T-cell (primary cell): ENCODE results near the gene PRKACB. TPM values are rescaled to one million over a fixed set of nuclear protein-coding genes. Genes with fewer than 3 reads are reported as not detected.
A peak's percentile ranks its signal among the peaks of the same experiment; 100 is the strongest.

Experiments used
- ATAC-seq, 4 experiments: fragments of 200-7000 bp in 3 of 4; fragments of 150-1000 bp in 1 of 4; cut with Tn5 transposase; replicated peaks in 1 of 4; 1 replicate in 3 of 4; 2 replicates in 1 of 4; pipeline ENCODE4 v1.10.0; 2021; ENCODE audit warnings: moderate library complexity in 3 of 4, mild to moderate bottlenecking in 2 of 4, moderate number of reproducible peaks in 1 of 4
- CTCF ChIA-PET, 2 donors: fragments of 300-600 bp; sonication (Branson Sonifier 250); formaldehyde crosslinking; loops; one replicate each; lab custom pipeline; 2022; ENCODE audit warnings: antibody characterized with exemption in 2 of 2; lab: Charles Lee
- POLR2A ChIA-PET, 2 donors: fragments of 300-600 bp; sonication (Branson Sonifier 250); formaldehyde crosslinking; loops; one replicate each; lab custom pipeline; 2022; ENCODE audit warnings: antibody characterized with exemption in 2 of 2; lab: Charles Lee
- DNase-seq, 35 experiments: peaks; one replicate each; pipeline versions ENCODE4 v3.0.0 to v3.0.0-alpha.2; 2013 to 2023
- H3K27ac ChIP-seq: one replicate; pipeline ENCODE4 v1.5.1; 2013; ENCODE audit warnings: low read length
- H3K27me3 ChIP-seq, 2 experiments: replicated peaks in 1 of 2; 1 replicate in 1 of 2; 2 replicates in 1 of 2; pipeline versions ENCODE4 v1.6.1 to v1.7.0; 2013; ENCODE audit warnings: low read length in 1 of 2, mixed read lengths in 1 of 2; ENCODE audit not compliant: control insufficient read depth in 2 of 2, insufficient read depth in 2 of 2; ENCODE audit errors: extremely low read depth in 1 of 2
- H3K36me3 ChIP-seq, 2 donors: 1 replicate in 1 of 2; 2 replicates in 1 of 2; pipeline versions ENCODE4 v1.6.1 to v1.7.0; 2013; ENCODE audit warnings: low read length in 1 of 2; ENCODE audit not compliant: control insufficient read depth in 2 of 2, insufficient read depth in 1 of 2; ENCODE audit errors: extremely low read depth in 1 of 2
- H3K4me1 ChIP-seq, 2 experiments: 1 replicate in 1 of 2; 2 replicates in 1 of 2; pipeline versions ENCODE4 v1.6.1 to v1.7.0; 2013; ENCODE audit warnings: low read length in 2 of 2, mixed read lengths in 1 of 2; ENCODE audit not compliant: insufficient read depth in 2 of 2, control insufficient read depth in 1 of 2; ENCODE audit errors: extremely low read depth in 1 of 2
- H3K4me3 ChIP-seq, 2 donors: 1 replicate in 1 of 2; 2 replicates in 1 of 2; pipeline versions ENCODE4 v1.5.1 to v1.7.0; 2013; ENCODE audit warnings: mild to moderate bottlenecking in 2 of 2, low read length in 1 of 2, moderate library complexity in 1 of 2; ENCODE audit not compliant: control insufficient read depth in 1 of 2; ENCODE audit errors: extremely low read depth in 1 of 2
- H3K9me3 ChIP-seq: 2 replicates; pipeline ENCODE4 v1.7.0; 2013
- H3K27ac Mint-ChIP-seq, 2 donors: one replicate each; pipeline ENCODE4 v1.8.0; 2020 to 2021; ENCODE audit warnings: mild to moderate bottlenecking in 2 of 2, mixed read lengths in 2 of 2
- H3K27me3 Mint-ChIP-seq, 2 donors: one replicate each; pipeline ENCODE4 v1.8.0; 2021 to 2022; ENCODE audit warnings: mixed read lengths in 2 of 2
- H3K36me3 Mint-ChIP-seq: one replicate; pipeline ENCODE4 v1.8.0; 2021; ENCODE audit warnings: mixed read lengths
- H3K4me1 Mint-ChIP-seq, 3 donors: one replicate each; pipeline ENCODE4 v1.8.0; 2020 to 2022; ENCODE audit warnings: mixed read lengths in 3 of 3, mild to moderate bottlenecking in 1 of 3
- H3K4me3 Mint-ChIP-seq, 3 donors: one replicate each; pipeline ENCODE4 v1.8.0; 2020 to 2022; ENCODE audit warnings: mild to moderate bottlenecking in 3 of 3, mixed read lengths in 3 of 3, moderate library complexity in 3 of 3
- H3K9me3 Mint-ChIP-seq, 3 donors: one replicate each; pipeline ENCODE4 v1.8.0; 2020 to 2022; ENCODE audit warnings: mixed read lengths in 3 of 3
- WGBS: methylation state at CpG from one replicate; pipeline ENCODE4 v1.1.5; 2013; ENCODE audit warnings: missing lambda C conversion rate; ENCODE audit not compliant: insufficient coverage; 5-methylcytosine and 5-hydroxymethylcytosine counted together
- total RNA-seq, 35 experiments: library from RNA in 6 of 35; stranded (reverse) in 6 of 35; fragments of 120-200 nt in 1 of 35; gene quantifications; one replicate each; pipeline versions ENCODE4 v1.2.1 to v1.2.4 and lab custom pipeline; 2013 to 2026

PRKACB gene
- total RNA-seq, 5 donors from 2014 or later (not counting 1 experiment from before 2014, with no cell fraction given): 101 to 119 (median 109) TPM

DNA sequence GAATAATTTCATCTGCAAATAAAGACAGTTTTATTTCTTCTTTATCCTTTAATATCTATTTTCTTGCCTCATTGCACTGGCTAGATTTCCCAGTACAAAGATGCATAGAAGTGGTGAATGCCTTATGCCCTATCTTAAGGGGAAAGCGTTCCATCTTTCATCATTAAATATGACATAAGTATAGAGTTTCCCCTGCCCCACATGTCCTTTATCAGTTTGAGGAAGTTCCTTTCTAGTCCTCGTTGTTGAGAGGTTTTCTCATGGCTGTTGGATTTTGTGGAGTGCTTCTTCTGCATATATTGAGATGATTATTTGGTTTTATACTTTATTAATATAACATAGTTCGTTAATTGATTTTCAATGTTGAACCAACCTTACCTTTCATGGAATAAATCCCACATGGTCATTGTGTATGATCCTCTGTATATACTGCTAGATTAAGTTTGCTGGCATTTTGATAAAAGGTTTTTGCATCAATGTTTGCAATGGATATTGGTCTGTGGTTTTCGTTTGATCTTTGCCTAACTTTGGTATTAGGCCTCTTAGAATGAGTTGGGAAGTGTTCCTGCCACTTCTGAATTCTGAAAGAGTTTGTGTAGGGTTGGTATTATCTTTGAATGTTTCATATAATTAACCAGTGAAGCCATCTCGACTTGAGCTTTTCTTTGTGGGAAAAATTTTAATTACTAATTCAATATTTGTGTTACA, 15.6 kb downstream of the PRKACB start:
- no peaks in the 10 kb centered on the region for H3K9me3 Mint-ChIP-seq
- peaks cover 18 to 35% of the 10 kb centered on the region in 2 experiments for H3K4me1 ChIP-seq
- H3K27ac Mint-ChIP-seq: no peak overlapping the region
- DNase-seq (no peak), ATAC-seq (no peak)
- POLR2A ChIA-PET: interaction anchor here (1.0 kb wide), 2 partner anchors 9 to 10 kb away, joined by 3 to 4 read pairs; no protein-coding TSS in a partner anchor
- H3K36me3 Mint-ChIP-seq: peaks cover 38% of the 10 kb centered on the region
- 63% methylated on average over 1 of the region's 5 CpGs for WGBS
- no peaks in the 10 kb centered on the region for H3K9me3 ChIP-seq
- CTCF ChIA-PET: interaction anchor here (0.6 to 1.7 kb wide), 2 partner anchors 16 kb away, joined by 3 to 7 read pairs; partner anchors contain the start of gene PRKACB (in 2 of the 2)
- no peak overlapping the region for H3K27ac ChIP-seq
- no peak overlapping the region for H3K4me3 ChIP-seq
- no peaks in the 10 kb centered on the region for H3K27me3 Mint-ChIP-seq
- peaks cover 84 to 99% (median 89%) of the 10 kb centered on the region in 3 donors for H3K4me1 Mint-ChIP-seq
- peak overlapping the region in 2 of 3 donors; percentile 19 to 33 for H3K4me3 Mint-ChIP-seq
- H3K27me3 ChIP-seq: no peaks in the 10 kb centered on the region
- H3K36me3 ChIP-seq: no peaks in the 10 kb centered on the region

DNA sequence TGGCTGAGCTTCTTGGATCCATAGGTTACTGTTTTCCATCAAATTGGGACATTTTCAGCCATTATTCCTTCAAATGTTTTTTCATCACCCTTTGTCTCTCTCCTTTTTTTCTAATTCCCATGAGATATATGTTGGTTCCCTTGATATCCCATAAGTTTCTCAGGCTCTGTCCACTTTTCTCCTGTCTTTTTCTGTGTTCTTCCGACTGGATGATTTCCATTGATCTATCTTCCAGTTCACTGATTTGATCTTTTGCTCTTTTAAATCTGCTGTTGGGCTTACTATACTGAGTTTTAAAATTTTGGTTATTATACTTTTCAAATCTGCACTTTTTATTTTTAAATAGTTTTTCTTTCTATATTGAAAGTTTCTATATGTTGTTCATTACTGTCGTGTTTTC, 18.2 kb downstream of the PRKACB start:
- Mint-ChIP-seq H3K27me3 (no peaks in the 10 kb centered on the region), H3K9me3 (no peaks in the 10 kb centered on the region), H3K4me1 (peaks cover 81 to 95% (median 85%) of the 10 kb centered on the region in 3 donors), H3K27ac (no peak overlapping the region), H3K36me3 (peaks cover 36% of the 10 kb centered on the region), H3K4me3 (peak overlapping the region in 1 of 3 donors; percentile 36)
- CTCF ChIA-PET: interaction anchor here (0.8 to 4.0 kb wide), 5 partner anchors 15 to 155 kb away, joined by 3 to 31 read pairs (median 3); partner anchors contain the start of gene PRKACB (in 1 of the 2)
- Histone ChIP-seq H3K4me3 (no peak overlapping the region), H3K27ac (no peak overlapping the region), H3K27me3 (no peaks in the 10 kb centered on the region), H3K36me3 (no peaks in the 10 kb centered on the region), H3K4me1 (peaks cover 11 to 45% of the 10 kb centered on the region in 2 experiments), H3K9me3 (no peaks in the 10 kb centered on the region)
- WGBS: no CpG with 5 or more reads among the region's 2 CpGs
- ATAC-seq: no peak
- no peak for DNase-seq
- POLR2A ChIA-PET: interaction anchor here (0.9 to 1.9 kb wide), 4 partner anchors 10 to 18 kb away, joined by 4 to 6 read pairs (median 4); partner anchors contain the start of gene PRKACB (in 1 of the 2)

- H3K36me3 ChIP-seq: no peaks in the 10 kb centered on the region
- DNase-seq: no peak
- WGBS: 86% methylated on average over 4 of the region's 7 CpGs
- no peaks in the 10 kb centered on the region for H3K27me3 ChIP-seq
- H3K9me3 ChIP-seq: no peaks in the 10 kb centered on the region
- H3K36me3 Mint-ChIP-seq: peaks cover 28% of the 10 kb centered on the region
- H3K27me3 Mint-ChIP-seq: no peaks in the 10 kb centered on the region
- peaks cover 10 to 46% of the 10 kb centered on the region in 2 experiments for H3K4me1 ChIP-seq
- H3K9me3 Mint-ChIP-seq: no peaks in the 10 kb centered on the region
- H3K4me1 Mint-ChIP-seq: peaks cover 82 to 94% (median 83%) of the 10 kb centered on the region in 3 donors
- CTCF ChIA-PET: interaction anchor here (0.8 to 4.0 kb wide), 6 partner anchors 16 to 270 kb away, joined by 3 to 31 read pairs (median 3); partner anchors contain the start of gene PRKACB (in 1 of the 2)
- peak overlapping the region in 1 of 2 donors; percentile 23 for H3K4me3 ChIP-seq
- peak overlapping the region; percentile 30 to 63 for H3K27ac Mint-ChIP-seq
- POLR2A ChIA-PET: interaction anchor here (0.6 to 1.9 kb wide), 4 partner anchors 11 to 687 kb away, joined by 4 to 6 read pairs (median 4); partner anchors contain the start of gene PRKACB (in 1 of the 2)
- peak in 1 of 4 experiments; percentile 12 for ATAC-seq
- H3K27ac ChIP-seq: peak overlapping the region; percentile 52
- peak overlapping the region; percentile 8 to 67 (median 17) for H3K4me3 Mint-ChIP-seq
These were observed 19.3 kb downstream of the PRKACB start for GRCh38 chr1:84163123-84163931.

GRCh38 chr1:84164161-84164560, 20.1 kb downstream of the PRKACB start:
- peak overlapping the region; percentile 52 for H3K27ac ChIP-seq
- H3K36me3 ChIP-seq: no peaks in the 10 kb centered on the region
- peak overlapping the region in 1 of 2 donors; percentile 58 for H3K27ac Mint-ChIP-seq
- CTCF ChIA-PET: interaction anchor here in 1 of 2 donors (1.8 to 4.0 kb wide), 2 partner anchors 19 to 269 kb away, joined by 7 to 31 read pairs; partner anchors contain the start of gene PRKACB
- H3K9me3 ChIP-seq: no peaks in the 10 kb centered on the region
- H3K9me3 Mint-ChIP-seq: no peaks in the 10 kb centered on the region
- no peaks in the 10 kb centered on the region for H3K27me3 ChIP-seq
- H3K27me3 Mint-ChIP-seq: no peaks in the 10 kb centered on the region
- H3K4me3 Mint-ChIP-seq: peak overlapping the region; percentile 25 to 67 (median 62)
- DNase-seq (no peak), ATAC-seq (no peak)
- peaks cover 82 to 94% (median 84%) of the 10 kb centered on the region in 3 donors for H3K4me1 Mint-ChIP-seq
- WGBS: no CpG with 5 or more reads among the region's 5 CpGs
- H3K4me1 ChIP-seq: peaks cover 10 to 49% of the 10 kb centered on the region in 2 experiments
- H3K4me3 ChIP-seq: no peak overlapping the region
- POLR2A ChIA-PET: interaction anchor here (0.7 to 0.9 kb wide), 2 partner anchors 18 to 20 kb away, joined by 3 to 4 read pairs; partner anchors contain the start of gene PRKACB (in 1 of the 2)
- H3K36me3 Mint-ChIP-seq: peaks cover 21% of the 10 kb centered on the region

- no peak for DNase-seq
- ATAC-seq: peak in 1 of 4 experiments; percentile 26
- Mint-ChIP-seq H3K36me3 (peaks cover 21% of the 10 kb centered on the region), H3K4me3 (peak overlapping the region; percentile 25 to 67 (median 62)), H3K4me1 (peaks cover 85 to 94% (median 86%) of the 10 kb centered on the region in 3 donors), H3K27ac (peak overlapping the region; percentile 46 to 58), H3K27me3 (no peaks in the 10 kb centered on the region), H3K9me3 (no peaks in the 10 kb centered on the region)
- H3K27ac ChIP-seq: peak overlapping the region; percentile 52
- H3K4me1 ChIP-seq: peaks cover 10 to 50% of the 10 kb centered on the region in 2 experiments
- ChIA-PET POLR2A (interaction anchor here (0.5 to 1.5 kb wide), 5 partner anchors 10 to 813 kb away, joined by 3 to 7 read pairs (median 4); partner anchors contain the start of gene PRKACB (in 1 of the 2)), CTCF (interaction anchor here (0.6 to 4.0 kb wide), 3 partner anchors 20 to 428 kb away, joined by 6 to 31 read pairs (median 7); partner anchors contain the start of gene PRKACB (in 1 of the 2))
- no peaks in the 10 kb centered on the region for H3K27me3 ChIP-seq
- H3K9me3 ChIP-seq: no peaks in the 10 kb centered on the region
- H3K4me3 ChIP-seq: peak overlapping the region in 1 of 2 donors; percentile 19
- H3K36me3 ChIP-seq: no peaks in the 10 kb centered on the region
- WGBS: no CpG with 5 or more reads among the region's 6 CpGs
These were observed 20.5 kb downstream of the PRKACB start for GRCh38 chr1:84164567-84165021.
